Stimulated activated CD8-positive, alpha-beta memory T cell treated with anti-CD3 and anti-CD28 coated beads, Interleukin-15, amount 100 ng/mL, for 24 hours (primary cell): ENCODE data around the gene RSBN1L.
"Not testable (repeated sequence)": the region's sequence is repeated elsewhere in the genome, so short reads cannot be mapped to it uniquely, and the experiment has no call there.

Experiments used
- DNase-seq: peaks from one replicate; pipeline ENCODE4 v3.0.0-alpha.2; 2020; ENCODE audit warnings: low read depth

RSBN1L gene

GRCh38 chr7:77696057-77696642 is at the start of gene RSBN1L:
Gene RSBN1L (plus strand): TSS chr7:77696459. CDS start chr7:77696470, 11 bp downstream.
- peak; percentile 86 for DNase-seq

GRCh38 chr7:77648742-77649338 is 47.4 kb upstream of the RSBN1L start:
- no peak for DNase-seq

- DNase-seq, result no peak
Measured at GRCh38 chr7:77649716-77650349, 46.4 kb upstream of the RSBN1L start.

- no peak for DNase-seq
Measured at GRCh38 chr7:77651575-77652162, 44.6 kb upstream of the RSBN1L start.

- DNase-seq, result not testable (repeated sequence)
Measured at GRCh38 chr7:77652826-77653225, 43.4 kb upstream of the RSBN1L start.

GRCh38 chr7:77653572-77653971 is 42.7 kb upstream of the RSBN1L start:
- DNase-seq, result no peak

- no peak for DNase-seq
Measured at GRCh38 chr7:77655356-77655755, 40.9 kb upstream of the RSBN1L start.

- no peak for DNase-seq
Measured at GRCh38 chr7:77655836-77656455, 40.3 kb upstream of the RSBN1L start.

GRCh38 chr7:77657427-77658224 is 38.6 kb upstream of the RSBN1L start:
- DNase-seq, result no peak

- no peak for DNase-seq
Measured at GRCh38 chr7:77658928-77659327, 37.3 kb upstream of the RSBN1L start.

- no peak for DNase-seq
Measured at GRCh38 chr7:77661816-77662215, 34.4 kb upstream of the RSBN1L start.

GRCh38 chr7:77662869-77663268 is 33.4 kb upstream of the RSBN1L start:
- no peak for DNase-seq

- no peak for DNase-seq
Measured at GRCh38 chr7:77664715-77665114, 31.5 kb upstream of the RSBN1L start.

GRCh38 chr7:77665161-77665560 is 31.1 kb upstream of the RSBN1L start:
- no peak for DNase-seq

GRCh38 chr7:77667459-77668086 is 28.7 kb upstream of the RSBN1L start:
- no peak for DNase-seq

GRCh38 chr7:77674878-77675277 is 21.4 kb upstream of the RSBN1L start:
- no peak for DNase-seq

- no peak for DNase-seq
Measured at GRCh38 chr7:77679608-77680007, 16.7 kb upstream of the RSBN1L start.

GRCh38 chr7:77680266-77680665 is 16.0 kb upstream of the RSBN1L start:
- DNase-seq, result no peak

GRCh38 chr7:77684030-77684429 is 12.2 kb upstream of the RSBN1L start:
- DNase-seq, result no peak

- DNase-seq, result no peak
Measured at GRCh38 chr7:77685233-77685632, 11.0 kb upstream of the RSBN1L start.

- DNase-seq, result no peak
Measured at GRCh38 chr7:77687100-77687746, 9.0 kb upstream of the RSBN1L start.
